HG02938 (cell line): ENCODE measurements around the gene RND2.

Experiments
- ATAC-seq: cut with Tn5 transposase; IDR thresholded peaks from one replicate; pipeline ENCODE4 v1.9.1; 2021; ENCODE audit warnings: mild to moderate bottlenecking, moderate library complexity; ENCODE audit not compliant: unreplicated experiment

Gene RND2

GRCh38 chr17:43069368-43069898 is 44.4 kb downstream of the RND2 start:
- no peak for ATAC-seq

GRCh38 chr17:43070257-43070656 is 45.2 kb downstream of the RND2 start:
- no peak for ATAC-seq

- no peak for ATAC-seq
Observed at GRCh38 chr17:43070872-43071271, 45.8 kb downstream of the RND2 start.

GRCh38 chr17:43074869-43075268 is 49.8 kb downstream of the RND2 start:
- ATAC-seq: no peak

GRCh38 chr17:43079641-43080302 is 54.7 kb downstream of the RND2 start:
- no peak for ATAC-seq
